KMS-11 (cell line): ENCODE results near the gene MMP25.

ENCODE experiments used
- H2AFZ ChIP-seq: fragments of 200-600 bp; sonication (generic); 2 replicates; pipeline ENCODE4 v1.6.1; 2016; ENCODE audit warnings: antibody characterized with exemption, mixed run types, low read depth
- H3K27ac ChIP-seq: fragments of 200-600 bp; sonication (generic); 2 replicates; pipeline ENCODE4 v1.6.1; 2016; ENCODE audit warnings: mild to moderate bottlenecking, mixed run types
- H3K27me3 ChIP-seq: fragments of 200-600 bp; sonication (generic); 2 replicates; pipeline ENCODE4 v1.6.1; 2017; ENCODE audit warnings: mild to moderate bottlenecking, low read depth, mixed run types, moderate library complexity; ENCODE audit not compliant: insufficient read depth
- H3K36me3 ChIP-seq: fragments of 200-600 bp; sonication (generic); 2 replicates; pipeline ENCODE4 v1.6.1; 2017; ENCODE audit warnings: mild to moderate bottlenecking, mixed run types; ENCODE audit not compliant: insufficient read depth
- H3K4me1 ChIP-seq: fragments of 200-600 bp; sonication (generic); 2 replicates; pipeline ENCODE4 v1.6.1; 2016; ENCODE audit warnings: mild to moderate bottlenecking, low read depth, mixed run types; ENCODE audit not compliant: poor library complexity, severe bottlenecking
- H3K4me2 ChIP-seq: fragments of 200-600 bp; sonication (generic); 2 replicates; pipeline ENCODE4 v1.7.0; 2016; ENCODE audit warnings: mild to moderate bottlenecking, mixed run types
- H3K4me3 ChIP-seq: fragments of 200-600 bp; sonication (generic); IDR thresholded peaks from 2 replicates; pipeline ENCODE4 v1.6.1; 2017; ENCODE audit warnings: low read depth, low read length, mixed read lengths; ENCODE audit not compliant: insufficient read depth
- H3K79me2 ChIP-seq: fragments of 200-600 bp; sonication (generic); 2 replicates; pipeline ENCODE4 v1.6.1; 2016; ENCODE audit warnings: low read depth, mixed run types; ENCODE audit not compliant: insufficient read depth
- H3K9ac ChIP-seq: fragments of 200-600 bp; sonication (generic); 2 replicates; pipeline ENCODE4 v1.6.1; 2016; ENCODE audit warnings: mild to moderate bottlenecking, mixed run types
- H4K20me1 ChIP-seq: fragments of 200-600 bp; sonication (generic); 2 replicates; pipeline ENCODE4 v1.6.1; 2016; ENCODE audit warnings: mild to moderate bottlenecking, mixed run types; ENCODE audit not compliant: insufficient read depth
- CTCF ChIP-seq: fragments of 200-600 bp; sonication (generic); conservative IDR thresholded peaks from 2 replicates; pipeline ENCODE4 v1.6.1; 2017; ENCODE audit warnings: low read depth, mild to moderate bottlenecking, antibody characterized with exemption, low read length, moderate library complexity, mixed read lengths

Gene MMP25

GRCh38 chr16:3007957-3008689 is 38.2 kb upstream of the MMP25 start:
- no peak overlapping the region for H2AFZ ChIP-seq
- H4K20me1 ChIP-seq, result no peaks in the 10 kb centered on the region
- peaks cover 58% of the 10 kb centered on the region for H3K27me3 ChIP-seq
- H3K79me2 ChIP-seq, result no peaks in the 10 kb centered on the region
- TF ChIP-seq CTCF, result no peak
- peaks cover 49% of the 10 kb centered on the region for H3K4me1 ChIP-seq
- no peak overlapping the region for H3K27ac ChIP-seq
- H3K4me3 ChIP-seq, result no peak overlapping the region
- H3K9ac ChIP-seq, result no peak overlapping the region
- peak overlapping the region; percentile 43; the same call in 1 of the 2 replicates for H3K4me2 ChIP-seq
- no peaks in the 10 kb centered on the region for H3K36me3 ChIP-seq

GRCh38 chr16:3008690-3009037 is 37.7 kb upstream of the MMP25 start:
- Histone ChIP-seq H3K4me1 (peaks cover 51% of the 10 kb centered on the region), H3K36me3 (no peaks in the 10 kb centered on the region), H3K9ac (no peak overlapping the region), H3K4me2 (no peak overlapping the region; the same call in 1 of the 2 replicates), H3K27me3 (peaks cover 64% of the 10 kb centered on the region), H4K20me1 (no peaks in the 10 kb centered on the region), H3K27ac (no peak overlapping the region), H3K4me3 (no peak overlapping the region), H2AFZ (no peak overlapping the region), H3K79me2 (no peaks in the 10 kb centered on the region)
- TF ChIP-seq CTCF, result no peak

- H3K27ac ChIP-seq, result no peak overlapping the region
- H3K36me3 ChIP-seq, result no peaks in the 10 kb centered on the region
- H2AFZ ChIP-seq, result no peak overlapping the region
- H3K9ac ChIP-seq, result no peak overlapping the region
- H3K4me1 ChIP-seq, result peaks cover 50% of the 10 kb centered on the region
- no peak overlapping the region for H3K4me2 ChIP-seq
- H4K20me1 ChIP-seq, result no peaks in the 10 kb centered on the region
- H3K79me2 ChIP-seq, result no peaks in the 10 kb centered on the region
- no peak for TF ChIP-seq CTCF
- H3K4me3 ChIP-seq, result no peak overlapping the region
- peaks cover 71% of the 10 kb centered on the region for H3K27me3 ChIP-seq
These were observed 36.6 kb upstream of the MMP25 start for GRCh38 chr16:3009568-3010390.

GRCh38 chr16:3010510-3010909 is 35.9 kb upstream of the MMP25 start:
- H3K4me2 ChIP-seq, result no peak overlapping the region
- no peaks in the 10 kb centered on the region for H3K79me2 ChIP-seq
- H3K9ac ChIP-seq, result no peak overlapping the region
- no peaks in the 10 kb centered on the region for H3K36me3 ChIP-seq
- no peak overlapping the region for H3K27ac ChIP-seq
- peaks cover 69% of the 10 kb centered on the region for H3K27me3 ChIP-seq
- H3K4me1 ChIP-seq, result peaks cover 47% of the 10 kb centered on the region
- H2AFZ ChIP-seq, result no peak overlapping the region
- no peak for TF ChIP-seq CTCF
- H4K20me1 ChIP-seq, result no peaks in the 10 kb centered on the region
- H3K4me3 ChIP-seq, result no peak overlapping the region
